GM18867 (cell line): Measurements from ENCODE around the gene NYAP1.
"Not testable (repeated sequence)": the region's sequence is repeated elsewhere in the genome, so short reads cannot be mapped to it uniquely, and the experiment has no call there.

Experiments
- ATAC-seq: cut with Tn5 transposase; IDR thresholded peaks from one replicate; pipeline ENCODE4 v1.9.1; 2021; ENCODE audit warnings: mild to moderate bottlenecking, moderate library complexity; ENCODE audit not compliant: unreplicated experiment

The NYAP1 gene

DNA sequence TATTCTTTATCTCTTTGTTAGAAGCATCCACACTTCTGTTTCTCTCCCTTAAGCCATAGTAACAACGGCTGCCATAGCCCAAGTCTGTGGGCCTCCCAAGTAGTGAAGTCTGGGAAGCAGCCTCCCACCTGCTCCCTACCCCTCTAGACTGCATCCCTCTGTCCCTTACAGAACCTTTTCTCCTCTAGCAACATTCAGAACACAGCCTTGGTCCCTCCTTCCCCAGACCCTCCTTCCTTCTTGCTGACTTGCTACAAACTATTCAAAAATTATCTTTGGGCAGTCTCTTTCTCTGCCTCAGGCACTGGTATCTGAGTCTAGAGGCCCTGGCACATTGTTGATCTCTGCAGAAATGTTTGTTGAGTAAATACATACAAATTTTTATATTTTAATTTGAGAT, 2.3 kb upstream of the NYAP1 start:
- no peak for ATAC-seq

DNA sequence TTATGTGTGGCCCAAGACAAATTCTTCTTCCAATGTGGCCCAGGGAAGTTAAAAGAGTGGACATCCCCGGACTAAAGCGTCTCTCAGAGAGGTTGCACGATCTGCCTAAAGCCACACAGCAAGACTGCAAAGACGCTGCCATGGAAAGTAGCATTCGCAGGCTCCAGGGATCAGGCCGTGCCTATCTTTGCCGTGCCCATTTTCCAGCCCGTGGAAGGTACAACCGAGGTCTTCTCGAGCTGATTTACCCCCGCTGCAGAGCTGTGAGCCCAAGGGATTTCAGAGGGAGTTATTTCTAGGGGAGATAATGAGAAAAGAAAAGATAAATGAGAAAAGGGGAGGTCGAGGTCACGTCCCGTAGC, 1.0 kb upstream of the NYAP1 start:
- no peak for ATAC-seq

GRCh38 chr7:100483090-100483721, 521 bp upstream of the NYAP1 start:
- peak; percentile 52 for ATAC-seq

DNA sequence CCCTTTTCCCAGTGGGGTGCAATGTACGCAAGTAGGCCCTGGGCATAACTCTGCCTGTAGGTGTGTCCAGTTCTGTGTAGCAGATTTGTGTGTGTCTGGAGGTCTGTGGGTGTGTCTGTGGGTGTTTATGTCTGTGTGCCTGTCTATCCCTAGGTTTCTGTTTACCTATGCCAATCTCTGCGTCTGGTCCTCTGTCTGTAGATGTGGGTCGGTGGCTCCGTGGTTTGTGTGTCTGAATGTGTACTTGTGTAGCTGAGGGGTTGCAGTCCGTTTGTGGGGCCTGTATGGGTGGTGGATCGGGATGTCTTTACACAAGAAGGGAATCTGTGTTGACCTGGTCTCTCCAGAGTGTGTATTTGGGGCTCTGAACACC, 932 bp downstream of the NYAP1 start:
- ATAC-seq: no peak

- no peak for ATAC-seq
Observed at GRCh38 chr7:100485471-100485876, 1.7 kb downstream of the NYAP1 start.

- ATAC-seq: no peak
Observed at GRCh38 chr7:100486111-100486636, 2.4 kb downstream of the NYAP1 start.

- no peak for ATAC-seq
Observed at GRCh38 chr7:100486753-100487446, 3.2 kb downstream of the NYAP1 start.

GRCh38 chr7:100488333-100489095, 4.8 kb downstream of the NYAP1 start:
- ATAC-seq: no peak

GRCh38 chr7:100489121-100489520, 5.4 kb downstream of the NYAP1 start:
- ATAC-seq: no peak

DNA sequence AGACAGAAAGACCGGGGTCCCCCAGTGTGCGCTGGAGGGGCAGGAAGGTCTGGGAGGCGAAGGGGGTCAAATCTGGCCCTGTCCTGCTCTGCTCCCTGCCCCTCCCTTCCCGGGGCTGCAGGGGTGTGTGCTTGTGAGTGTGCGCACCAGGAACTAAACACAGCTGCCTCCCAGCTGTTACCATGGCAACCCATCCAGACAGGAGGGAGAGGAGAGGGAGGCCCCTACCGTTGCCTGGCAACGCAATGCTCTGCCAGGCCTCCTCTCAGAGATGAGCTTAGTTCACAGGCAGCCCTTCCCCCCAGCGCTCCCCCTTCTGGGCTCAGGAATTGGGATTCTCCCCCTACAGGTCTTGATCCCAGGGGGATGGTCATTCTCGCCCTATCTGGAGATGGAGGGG, 6.1 kb downstream of the NYAP1 start:
- ATAC-seq: no peak

DNA sequence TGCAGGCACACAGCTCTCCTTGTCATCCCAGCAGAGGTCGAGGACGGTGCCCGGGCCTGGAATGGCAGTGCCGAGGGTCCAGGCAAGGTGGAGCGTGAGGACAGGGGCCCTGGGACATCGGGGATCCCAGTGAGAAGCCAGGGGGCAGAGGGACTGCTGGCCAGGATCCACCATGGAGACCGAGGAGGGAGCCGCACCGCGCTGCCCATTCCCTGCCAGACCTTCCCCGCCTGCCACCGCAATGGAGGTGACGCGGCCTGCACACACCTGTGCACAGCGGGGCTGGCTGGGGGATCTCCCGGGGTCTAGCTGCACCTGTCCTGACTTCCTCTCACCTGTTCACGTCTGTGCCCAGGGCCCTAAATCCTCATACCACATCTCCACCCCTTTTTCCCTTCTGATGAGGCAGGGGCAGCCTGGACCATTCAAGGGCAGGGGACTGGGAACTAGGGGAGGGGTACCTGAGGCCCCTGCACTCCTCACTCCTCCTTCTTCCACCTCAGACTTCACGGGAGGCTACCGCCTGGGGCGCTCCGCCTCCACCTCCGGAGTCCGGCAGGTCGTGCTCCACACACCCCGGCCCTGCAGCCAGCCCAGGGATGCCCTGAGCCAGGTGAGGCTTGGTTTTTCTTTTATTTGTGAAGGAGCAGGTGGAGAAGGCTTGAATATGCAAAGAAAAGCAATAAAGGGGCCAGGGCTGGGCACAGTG, 6.9 kb downstream of the NYAP1 start:
- no peak for ATAC-seq

- ATAC-seq: no peak
Observed at GRCh38 chr7:100491192-100491578, 7.5 kb downstream of the NYAP1 start.

GRCh38 chr7:100492738-100493475, 9.2 kb downstream of the NYAP1 start:
- ATAC-seq: no peak

GRCh38 chr7:100493476-100494264, 9.9 kb downstream of the NYAP1 start:
- ATAC-seq: no peak

- ATAC-seq: no peak
Observed at GRCh38 chr7:100496509-100496908, 12.8 kb downstream of the NYAP1 start.

DNA sequence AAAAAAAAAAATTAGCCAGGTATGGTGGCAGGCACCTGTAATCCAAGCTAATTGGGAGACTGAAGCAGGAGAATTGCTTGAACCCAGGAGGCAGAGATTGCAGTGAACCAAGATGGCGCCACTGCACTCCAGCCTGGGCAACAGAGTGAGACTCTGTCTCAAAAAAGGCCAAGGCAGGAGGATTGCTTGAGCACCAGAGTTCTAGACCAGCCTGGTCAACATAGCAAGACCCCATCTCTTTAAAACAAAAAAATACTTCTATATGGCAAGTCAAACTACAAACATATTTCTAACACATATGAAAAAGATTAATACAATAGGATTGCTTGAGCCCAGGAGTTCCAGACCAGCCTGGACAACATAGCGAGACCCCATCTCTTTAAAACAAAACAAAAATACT, 17.0 kb downstream of the NYAP1 start:
- ATAC-seq: not testable (repeated sequence)

DNA sequence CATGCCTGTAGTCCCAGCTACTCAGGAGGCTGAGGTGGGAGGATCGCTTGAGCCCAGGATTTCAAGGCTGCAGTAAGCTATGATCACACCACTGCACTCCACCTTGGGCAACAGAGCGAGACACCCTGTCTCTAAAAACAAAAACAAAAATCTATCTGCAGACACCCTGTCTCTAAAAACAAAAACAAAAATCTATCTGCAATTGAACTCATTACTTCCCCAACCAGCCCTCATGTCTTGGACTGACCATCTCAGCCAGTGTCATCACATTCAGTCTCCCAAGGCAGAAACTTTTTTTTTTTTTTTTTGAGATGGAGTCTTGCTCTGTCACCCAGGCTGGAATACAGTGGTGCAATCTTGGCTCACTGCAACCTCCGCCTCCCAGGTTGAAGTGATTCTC, 20.3 kb downstream of the NYAP1 start:
- ATAC-seq: not testable (repeated sequence)

DNA sequence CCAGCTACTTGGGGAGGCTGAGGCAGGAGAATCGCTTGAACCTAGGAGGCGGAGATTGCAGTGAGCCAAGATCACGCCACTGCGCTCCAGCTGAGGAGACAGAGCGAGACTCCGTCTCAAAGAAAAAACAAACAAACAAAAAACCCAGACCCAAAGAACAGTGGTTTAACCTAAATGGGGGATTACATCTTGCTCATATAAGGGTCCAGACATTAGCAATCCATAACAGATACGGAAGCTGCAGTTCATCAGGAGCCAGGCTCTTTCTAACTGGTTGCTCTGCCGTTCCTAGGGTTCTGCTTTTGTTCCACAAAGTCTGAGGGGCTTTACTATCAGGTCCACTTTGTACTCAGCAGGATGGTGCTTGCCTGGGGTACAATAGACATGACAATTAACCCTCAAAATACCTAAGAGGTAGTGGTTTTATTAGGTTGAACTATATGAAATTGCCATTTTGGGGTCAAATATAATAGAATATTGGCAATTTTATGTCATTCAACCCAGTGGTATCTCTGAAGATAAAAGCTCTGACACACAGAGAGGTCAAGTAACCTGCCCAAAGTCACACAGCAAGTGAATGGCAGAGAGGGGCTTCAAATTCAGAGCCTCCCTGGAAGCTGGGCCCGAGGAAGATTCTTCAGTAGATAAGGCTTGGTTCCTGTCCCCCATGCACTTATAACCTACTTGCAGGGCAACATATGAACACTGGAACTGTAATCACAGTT, 21.3 kb downstream of the NYAP1 start:
- no peak for ATAC-seq

DNA sequence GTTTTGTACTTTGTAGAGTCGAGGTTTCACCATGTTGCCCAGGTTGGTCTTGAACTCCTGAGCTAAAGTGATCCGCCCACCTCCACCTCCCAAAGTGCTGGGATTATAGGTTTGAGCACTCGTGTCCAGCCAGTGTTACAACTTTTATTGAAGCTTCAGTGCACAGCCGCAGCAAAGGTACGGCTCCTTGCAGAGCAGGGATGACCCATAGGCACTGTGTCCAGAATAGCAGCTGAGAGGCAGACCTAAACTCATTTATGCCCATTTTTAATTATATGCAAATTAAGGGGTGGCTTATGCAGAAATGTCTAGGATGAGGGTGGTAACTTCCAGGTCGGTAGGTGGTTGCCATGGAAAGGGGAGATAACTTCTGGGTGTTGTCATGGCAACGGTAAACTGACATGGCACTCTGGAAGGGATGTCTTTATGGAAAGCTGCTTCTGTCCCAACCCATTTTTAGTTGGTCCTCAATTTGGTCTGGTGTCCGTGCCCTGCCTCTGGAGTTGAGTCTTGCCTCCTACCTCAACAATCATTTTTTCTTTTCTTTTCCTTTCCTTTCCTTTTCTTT, 22.7 kb downstream of the NYAP1 start:
- no peak for ATAC-seq
